ENCODE data around the gene GADD45G.
A peak's percentile ranks its signal among the peaks of the same experiment; 100 is the strongest.

Gene GADD45G

GRCh38 chr9:89592213-89592815 lies 12.5 kb upstream of the GADD45G start:
- DNase-seq (ENCODE audit: insufficient read length, low spot score), result no peak
- no peak for FAIRE-seq

- no peak for FAIRE-seq
- peak; percentile 24 for DNase-seq (ENCODE audit: insufficient read length, low spot score)
Observed at GRCh38 chr9:89592963-89593726, 11.7 kb upstream of the GADD45G start.

- FAIRE-seq, result no peak
- peak; percentile 27 for DNase-seq (ENCODE audit: insufficient read length, low spot score)
Observed at GRCh38 chr9:89593727-89594427, 10.9 kb upstream of the GADD45G start.

- DNase-seq (ENCODE audit: insufficient read length, low spot score) (no peak), FAIRE-seq (no peak)
Observed at GRCh38 chr9:89594811-89595550, 9.8 kb upstream of the GADD45G start.

- DNase-seq (ENCODE audit: insufficient read length, low spot score) (no peak), FAIRE-seq (no peak)
Observed at GRCh38 chr9:89595646-89596045, 9.2 kb upstream of the GADD45G start.

- no peak for FAIRE-seq
Observed at GRCh38 chr9:89596937-89597555, 7.8 kb upstream of the GADD45G start.

GRCh38 chr9:89597711-89598362 lies 7.0 kb upstream of the GADD45G start:
- FAIRE-seq (peak; percentile 31), DNase-seq (ENCODE audit: insufficient read length, low spot score) (peak; percentile 27)

More at GRCh38 chr9:89596937-89597555, 7.8 kb upstream of the GADD45G start:
- DNase-seq (ENCODE audit: insufficient read length, low spot score), result no peak

- DNase-seq (ENCODE audit: insufficient read length, low spot score) (no peak), FAIRE-seq (no peak)
Observed at GRCh38 chr9:89598363-89598713, 6.5 kb upstream of the GADD45G start.

GRCh38 chr9:89598926-89599325 lies 5.9 kb upstream of the GADD45G start:
- FAIRE-seq (no peak), DNase-seq (ENCODE audit: insufficient read length, low spot score) (no peak)

GRCh38 chr9:89600831-89601230 lies 4.0 kb upstream of the GADD45G start:
- no peak for FAIRE-seq
- no peak for DNase-seq (ENCODE audit: insufficient read length, low spot score)

GRCh38 chr9:89601306-89601705 lies 3.5 kb upstream of the GADD45G start:
- no peak for DNase-seq (ENCODE audit: insufficient read length, low spot score)
- FAIRE-seq, result no peak

GRCh38 chr9:89601856-89602562 lies 2.8 kb upstream of the GADD45G start:
- DNase-seq (ENCODE audit: insufficient read length, low spot score), result no peak
- no peak for FAIRE-seq

GRCh38 chr9:89602978-89603766 lies 1.6 kb upstream of the GADD45G start:
- peak; percentile 55 for DNase-seq (ENCODE audit: insufficient read length, low spot score)
- no peak for FAIRE-seq

GRCh38 chr9:89603767-89604665 lies 796 bp upstream of the GADD45G start:
- FAIRE-seq, result no peak
- DNase-seq (ENCODE audit: insufficient read length, low spot score), result peak; percentile 18

GRCh38 chr9:89605465-89606048 lies 745 bp downstream of the GADD45G start:
- no peak for FAIRE-seq
- no peak for DNase-seq (ENCODE audit: insufficient read length, low spot score)

GRCh38 chr9:89606049-89606623 lies 1.3 kb downstream of the GADD45G start:
- FAIRE-seq (no peak), DNase-seq (ENCODE audit: insufficient read length, low spot score) (peak; percentile 19)
